GM23248 (cell line): ENCODE measurements around the gene RSPH10B. TPM values are rescaled to one million over a fixed set of nuclear protein-coding genes. Genes with fewer than 3 reads are reported as not detected.
A peak's percentile ranks its signal among the peaks of the same experiment; 100 is the strongest.
"Not testable (repeated sequence)": the region's sequence is repeated elsewhere in the genome, so short reads cannot be mapped to it uniquely, and the experiment has no call there.

Source experiments
- DNase-seq: peaks from one replicate; pipeline ENCODE4 v3.0.0-alpha.2; 2015
- H2AFZ ChIP-seq: fragments of 200-600 bp; sonication (generic); 2 replicates; pipeline ENCODE4 v1.6.1; 2016; ENCODE audit warnings: antibody characterized with exemption
- H3F3A ChIP-seq: fragments of 200-600 bp; sonication (generic); 2 replicates; pipeline ENCODE4 v1.6.1; 2016; ENCODE audit warnings: mild to moderate bottlenecking, antibody characterized with exemption, mixed run types; ENCODE audit not compliant: insufficient read depth
- H3K27ac ChIP-seq: fragments of 200-600 bp; sonication (generic); 2 replicates; pipeline ENCODE4 v1.5.1; 2016; ENCODE audit warnings: mild to moderate bottlenecking
- H3K27me3 ChIP-seq: fragments of 200-600 bp; sonication (generic); replicated peaks from 2 replicates; pipeline ENCODE4 v1.6.1; 2016; ENCODE audit warnings: mild to moderate bottlenecking; ENCODE audit not compliant: insufficient read depth
- H3K36me3 ChIP-seq: fragments of 200-600 bp; sonication (generic); 2 replicates; pipeline ENCODE4 v1.6.1; 2016; ENCODE audit warnings: low read depth, mild to moderate bottlenecking
- H3K4me1 ChIP-seq: fragments of 200-600 bp; sonication (generic); 2 replicates; pipeline ENCODE4 v1.6.1; 2016; ENCODE audit warnings: mild to moderate bottlenecking; ENCODE audit not compliant: insufficient read depth
- H3K4me2 ChIP-seq: fragments of 200-600 bp; sonication (generic); one replicate; pipeline ENCODE4 v1.6.1; 2016; ENCODE audit warnings: mild to moderate bottlenecking; ENCODE audit not compliant: unreplicated experiment
- H3K4me3 ChIP-seq: fragments of 200-600 bp; sonication (generic); 2 replicates; pipeline ENCODE4 v1.5.1; 2016; ENCODE audit warnings: mild to moderate bottlenecking
- H3K79me2 ChIP-seq: fragments of 200-600 bp; sonication (generic); 2 replicates; pipeline ENCODE4 v1.6.1; 2016; ENCODE audit warnings: mild to moderate bottlenecking; ENCODE audit not compliant: insufficient read depth
- H3K9ac ChIP-seq: fragments of 200-600 bp; sonication (generic); 2 replicates; pipeline ENCODE4 v1.6.1; 2016; ENCODE audit warnings: mild to moderate bottlenecking
- H3K9me2 ChIP-seq: fragments of 200-600 bp; sonication (generic); 2 replicates; pipeline ENCODE4 v1.6.1; 2016; ENCODE audit warnings: mixed run types, mild to moderate bottlenecking, moderate library complexity; ENCODE audit not compliant: insufficient read depth
- H3K9me3 ChIP-seq: fragments of 200-600 bp; sonication (generic); one replicate; pipeline ENCODE4 v1.6.1; 2017; ENCODE audit warnings: low read depth
- H4K20me1 ChIP-seq: fragments of 200-600 bp; sonication (generic); 2 replicates; pipeline ENCODE4 v1.6.0; 2016; ENCODE audit not compliant: insufficient read depth
- EZH2 ChIP-seq: fragments of 200-600 bp; sonication (generic); IDR thresholded peaks from 2 replicates; pipeline ENCODE4 v1.6.1; 2018; ENCODE audit warnings: antibody characterized with exemption, mild to moderate bottlenecking; ENCODE audit not compliant: insufficient read depth, poor library complexity, severe bottlenecking
- EZH2phosphoT487 ChIP-seq: fragments of 200-600 bp; sonication (generic); IDR thresholded peaks from 2 replicates; pipeline ENCODE4 v1.6.1; 2018; ENCODE audit warnings: antibody characterized with exemption, moderate library complexity, mild to moderate bottlenecking, low read depth; ENCODE audit not compliant: insufficient read depth
- WGBS, 2 experiments: methylation state at CpG; one replicate each; pipeline ENCODE4 v1.1.6; 2015 to 2017; ENCODE audit warnings: low lambda C conversion rate in 2 of 2, low coverage in 1 of 2; ENCODE audit errors: missing lambda C conversion rate in 2 of 2; 5-methylcytosine and 5-hydroxymethylcytosine counted together
- in situ Hi-C: fragments of 300-500 bp; cut with MboI; formaldehyde crosslinking; loops from 2 replicates; pipeline ENCODE4 v1.15.0; 2020
- polyA plus RNA-seq: library from polyadenylated mRNA; unstranded; fragments of >200 nt; fragmentation: Nextera tagmentation; extraction: Ambion mirVana; gene quantifications from 2 replicates; pipeline ENCODE4 v1.2.1, GENCODE V29; 2016
- total RNA-seq: library from RNA; depleted of rRNA; stranded (reverse); fragments of >200 nt; shearing (Covaris generic); gene quantifications from 2 replicates; pipeline ENCODE4 v1.2.3, GENCODE V29; 2014

Gene RSPH10B
- total and polyA plus RNA-seq, 2 experiments from 2014 or later: not detected

GRCh38 chr7:5892498-5892897, 78.0 kb downstream of the RSPH10B start:
- WGBS, 2 experiments: 74 to 78% methylated on average over 9 of the region's 9 CpGs

GRCh38 chr7:5890244-5890643, 80.2 kb downstream of the RSPH10B start:
- H3K27me3 ChIP-seq, H3K9me2 ChIP-seq, H3K27ac ChIP-seq, H3K9ac ChIP-seq, H2AFZ ChIP-seq, H3K4me2 ChIP-seq, H3K79me2 ChIP-seq, H3K4me1 ChIP-seq, in situ Hi-C loops, H3K4me3 ChIP-seq, H4K20me1 ChIP-seq, H3K36me3 ChIP-seq, DNase-seq, H3K9me3 ChIP-seq, H3F3A ChIP-seq: not testable (repeated sequence)
- 50 to 64% methylated on average over 2 of the region's 2 CpGs for WGBS, 2 experiments

More at GRCh38 chr7:5892498-5892897, 78.0 kb downstream of the RSPH10B start:
- DNase-seq: no peak
- Histone ChIP-seq H3K4me3 (no peak overlapping the region), H3K4me2 (no peak overlapping the region), H3K27ac (no peak overlapping the region), H3K9ac (no peak overlapping the region), H3F3A (no peaks in the 10 kb centered on the region), H3K36me3 (no peaks in the 10 kb centered on the region), H3K4me1 (no peaks in the 10 kb centered on the region), H3K9me3 (no peaks in the 10 kb centered on the region), H4K20me1 (no peaks in the 10 kb centered on the region), H3K27me3 (no peaks in the 10 kb centered on the region), H3K9me2 (no peaks in the 10 kb centered on the region), H3K79me2 (no peaks in the 10 kb centered on the region), H2AFZ (no peak overlapping the region)
- in situ Hi-C loops: no loop called here
- TF ChIP-seq EZH2phosphoT487 (no peak), EZH2 (no peak)

- H3K9me3 ChIP-seq, H3K4me1 ChIP-seq, H3F3A ChIP-seq, in situ Hi-C loops, H4K20me1 ChIP-seq, H3K9ac ChIP-seq, H3K36me3 ChIP-seq, H3K4me3 ChIP-seq, H2AFZ ChIP-seq, H3K4me2 ChIP-seq, H3K27ac ChIP-seq, DNase-seq, H3K79me2 ChIP-seq, H3K9me2 ChIP-seq, H3K27me3 ChIP-seq: not testable (repeated sequence)
- 75 to 79% methylated on average over 5 of the region's 5 CpGs for WGBS, 2 experiments
These were observed 82.5 kb downstream of the RSPH10B start for GRCh38 chr7:5888021-5888420.

GRCh38 chr7:5884431-5884830, 86.1 kb downstream of the RSPH10B start:
- H3K27ac ChIP-seq, H3K9ac ChIP-seq, H3K9me3 ChIP-seq, H3K9me2 ChIP-seq, H3K4me3 ChIP-seq, H2AFZ ChIP-seq, H3K4me2 ChIP-seq, H4K20me1 ChIP-seq, H3K36me3 ChIP-seq, H3F3A ChIP-seq, H3K4me1 ChIP-seq, DNase-seq, H3K79me2 ChIP-seq, H3K27me3 ChIP-seq, in situ Hi-C loops: not testable (repeated sequence)
- WGBS, 2 experiments: 67 to 75% methylated on average over 5 of the region's 5 CpGs

GRCh38 chr7:5880106-5880505, 90.4 kb downstream of the RSPH10B start:
- DNase-seq, H3F3A ChIP-seq, H3K4me1 ChIP-seq, H4K20me1 ChIP-seq, H3K9me3 ChIP-seq, H3K4me2 ChIP-seq, H3K27ac ChIP-seq, H3K4me3 ChIP-seq, H3K9me2 ChIP-seq, H3K36me3 ChIP-seq, H2AFZ ChIP-seq, H3K27me3 ChIP-seq, H3K9ac ChIP-seq, in situ Hi-C loops, H3K79me2 ChIP-seq: not testable (repeated sequence)
- 23 to 26% methylated on average over 6 of the region's 6 CpGs for WGBS, 2 experiments

GRCh38 chr7:5879591-5879990, 90.9 kb downstream of the RSPH10B start:
- H3K4me3 ChIP-seq, H3K9me2 ChIP-seq, H3K36me3 ChIP-seq, in situ Hi-C loops, H4K20me1 ChIP-seq, H3K4me2 ChIP-seq, H3K9me3 ChIP-seq, H3K79me2 ChIP-seq, H2AFZ ChIP-seq, H3F3A ChIP-seq, H3K4me1 ChIP-seq, H3K27me3 ChIP-seq, H3K9ac ChIP-seq, H3K27ac ChIP-seq: not testable (repeated sequence)
- DNase-seq: peak; percentile 8
- WGBS, 2 experiments: 31 to 42% methylated on average over 3 of the region's 3 CpGs
